Activated gamma-delta T cell treated with Interleukin-2 at 50 U/mL for 16 hours (primary cell): ENCODE data around the gene SDR42E1.

Experiments
- DNase-seq: peaks from one replicate; pipeline ENCODE4 v3.0.0-alpha.2; 2020

SDR42E1 gene, protein sequence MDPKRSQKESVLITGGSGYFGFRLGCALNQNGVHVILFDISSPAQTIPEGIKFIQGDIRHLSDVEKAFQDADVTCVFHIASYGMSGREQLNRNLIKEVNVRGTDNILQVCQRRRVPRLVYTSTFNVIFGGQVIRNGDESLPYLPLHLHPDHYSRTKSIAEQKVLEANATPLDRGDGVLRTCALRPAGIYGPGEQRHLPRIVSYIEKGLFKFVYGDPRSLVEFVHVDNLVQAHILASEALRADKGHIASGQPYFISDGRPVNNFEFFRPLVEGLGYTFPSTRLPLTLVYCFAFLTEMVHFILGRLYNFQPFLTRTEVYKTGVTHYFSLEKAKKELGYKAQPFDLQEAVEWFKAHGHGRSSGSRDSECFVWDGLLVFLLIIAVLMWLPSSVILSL

DNA sequence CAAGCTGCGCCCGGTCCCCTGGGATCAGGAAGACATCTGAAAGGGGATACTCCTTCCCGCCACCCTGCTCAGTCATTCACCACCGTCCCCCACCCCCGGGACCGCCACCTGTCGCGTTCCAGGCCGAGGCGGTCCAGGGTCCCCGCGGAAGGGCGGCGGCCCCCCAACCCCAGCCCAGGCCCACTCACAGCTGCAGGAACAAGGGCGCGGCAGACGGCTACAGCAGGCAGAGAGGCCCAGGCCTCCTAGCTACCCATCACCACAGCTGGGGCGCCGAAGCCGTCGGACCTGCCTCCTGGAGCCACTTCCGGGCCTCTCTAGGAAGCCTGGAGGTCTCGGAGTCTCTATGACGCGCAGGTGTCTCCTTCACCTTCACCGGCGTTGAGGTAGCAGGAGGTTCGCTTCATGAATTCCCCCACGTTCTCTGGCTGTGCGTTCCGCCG is at the start of gene SDR42E1:
Gene SDR42E1, minus strand, starts transcription at position 272 of the 443 bp plus-strand sequence. CDS start 10,612 bp downstream, outside the sequence.
- DNase-seq: peak; percentile 64

DNA sequence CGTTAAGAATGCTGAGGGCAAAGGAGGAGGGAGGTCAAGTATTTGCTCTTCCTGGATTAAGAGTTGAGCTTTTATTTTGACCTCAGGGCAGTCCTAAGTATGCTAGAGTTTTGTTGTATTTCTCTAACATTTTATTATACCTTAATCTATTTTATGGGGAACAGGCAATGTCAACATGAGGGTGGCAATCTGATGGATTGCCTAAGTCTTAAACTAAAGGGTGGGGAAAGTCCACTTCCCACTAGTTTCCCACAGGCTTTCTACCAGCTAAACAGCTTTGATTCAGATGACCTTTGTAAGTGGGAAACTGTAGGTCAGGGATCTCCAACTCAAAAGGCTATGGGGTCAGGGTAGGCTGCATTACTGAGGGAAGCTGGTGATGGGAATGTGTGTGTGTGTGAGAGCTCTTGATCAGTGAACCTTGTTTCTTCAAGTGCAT is 48.7 kb upstream of the SDR42E1 start:
- no peak for DNase-seq

DNA sequence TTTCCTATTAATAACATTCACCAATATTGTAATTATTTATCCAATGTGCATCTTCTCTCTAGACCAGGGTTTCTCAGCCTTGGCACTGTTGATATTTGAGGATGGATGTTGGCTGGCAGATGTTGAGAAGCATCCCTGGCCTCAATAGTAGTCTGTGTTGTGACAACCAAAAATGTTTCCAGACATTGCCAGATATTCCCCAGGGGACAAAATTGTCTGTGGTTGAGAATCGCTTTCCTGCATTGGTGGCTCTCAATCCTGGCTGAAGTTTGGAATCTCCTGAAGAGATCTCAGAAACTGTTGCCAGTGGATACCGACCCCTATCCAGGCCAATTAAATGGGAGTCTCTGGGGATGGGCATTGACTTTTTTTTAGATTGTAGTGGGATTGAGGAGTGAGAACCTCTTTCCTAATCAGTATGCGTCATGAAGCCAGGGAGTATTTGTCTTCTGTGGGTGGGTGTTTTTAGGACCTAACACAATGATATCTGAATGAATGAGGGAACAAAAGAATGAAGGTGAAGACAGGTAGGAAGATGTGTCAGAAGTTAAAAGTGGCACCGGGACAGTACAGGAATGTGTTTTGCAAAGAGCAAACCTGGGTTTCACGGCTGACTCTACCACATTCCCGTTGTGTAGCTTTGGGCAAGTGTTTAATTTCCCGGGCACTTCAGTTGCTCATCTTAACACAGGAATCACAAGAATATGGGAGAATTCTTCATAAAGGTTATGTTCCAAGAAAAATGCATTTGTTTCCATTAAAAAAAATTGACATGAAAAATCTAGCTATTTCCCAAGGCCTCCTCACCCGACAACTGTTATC is 48.1 kb upstream of the SDR42E1 start:
- DNase-seq: no peak

DNA sequence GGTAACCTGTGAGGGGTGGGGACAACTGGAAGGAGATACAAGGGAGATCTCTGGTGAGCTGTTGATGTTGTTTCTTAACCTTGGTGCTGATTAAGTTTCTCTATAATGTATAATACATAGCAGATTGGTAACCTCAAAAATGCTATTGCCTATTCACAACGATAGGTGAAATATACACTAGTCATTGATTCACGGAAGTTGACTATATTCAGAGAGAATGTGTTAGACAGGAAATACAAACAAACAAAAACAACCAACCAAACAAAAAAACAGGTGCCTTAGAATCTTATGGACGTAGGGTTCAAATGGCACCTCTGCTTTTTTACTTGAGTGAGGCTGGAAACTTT is 45.3 kb upstream of the SDR42E1 start:
- DNase-seq: no peak

DNA sequence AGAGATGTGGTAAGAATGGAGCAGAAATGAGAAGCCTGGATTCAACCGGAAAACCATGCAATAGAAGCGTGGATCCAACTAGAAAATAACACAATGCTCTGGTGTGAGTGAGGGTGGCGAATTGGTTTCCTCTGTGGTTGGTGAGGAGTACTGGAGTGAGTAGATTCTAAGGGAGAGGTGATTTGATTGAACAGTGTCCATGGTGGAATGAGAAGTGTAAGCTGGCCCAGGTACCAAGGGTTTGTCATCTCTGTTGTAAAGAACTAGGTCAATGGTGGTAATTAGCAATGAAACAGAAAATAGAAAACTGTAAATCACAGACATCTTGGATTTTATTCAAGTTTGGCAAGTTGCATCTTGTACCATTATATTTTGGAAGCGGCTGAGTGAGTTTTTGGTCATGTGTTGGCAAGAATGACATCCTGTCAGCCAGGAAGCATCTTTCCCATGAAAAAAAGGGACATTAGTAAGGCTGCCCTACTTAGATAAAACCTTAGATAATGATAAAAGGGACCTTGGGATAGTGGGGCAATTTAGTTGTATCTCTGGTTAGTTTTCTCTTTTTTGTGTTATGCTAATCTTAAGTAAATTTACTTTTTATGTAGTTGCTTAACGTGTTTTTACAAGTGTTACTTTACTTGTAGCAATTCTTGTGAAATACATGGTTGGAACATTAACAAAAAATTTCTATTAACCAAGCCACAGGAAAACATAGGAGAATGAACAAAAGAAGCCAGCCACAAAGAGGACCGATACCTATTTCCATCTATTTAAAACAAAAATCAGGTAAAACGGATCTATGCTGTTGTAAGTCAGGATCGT is 44.7 kb upstream of the SDR42E1 start:
- no peak for DNase-seq

DNA sequence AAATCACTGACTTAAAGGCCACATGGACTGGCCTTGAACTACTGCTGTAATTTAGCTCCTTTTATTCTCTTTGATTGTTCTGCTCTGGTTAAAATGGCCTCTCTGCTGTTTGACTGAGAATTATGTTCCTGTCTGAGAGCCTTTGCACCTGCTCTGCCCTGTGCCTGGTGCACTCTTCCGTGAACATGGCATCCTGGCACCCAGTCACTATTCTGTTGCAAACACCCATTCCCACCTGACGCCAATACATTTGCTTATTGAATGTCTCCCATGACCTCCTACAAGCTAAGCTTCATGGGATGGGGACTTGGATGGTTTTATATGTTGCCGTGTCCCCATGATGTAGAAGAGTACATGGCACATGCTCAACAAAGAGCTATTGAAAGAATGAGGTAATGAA is 43.8 kb upstream of the SDR42E1 start:
- DNase-seq: no peak

DNA sequence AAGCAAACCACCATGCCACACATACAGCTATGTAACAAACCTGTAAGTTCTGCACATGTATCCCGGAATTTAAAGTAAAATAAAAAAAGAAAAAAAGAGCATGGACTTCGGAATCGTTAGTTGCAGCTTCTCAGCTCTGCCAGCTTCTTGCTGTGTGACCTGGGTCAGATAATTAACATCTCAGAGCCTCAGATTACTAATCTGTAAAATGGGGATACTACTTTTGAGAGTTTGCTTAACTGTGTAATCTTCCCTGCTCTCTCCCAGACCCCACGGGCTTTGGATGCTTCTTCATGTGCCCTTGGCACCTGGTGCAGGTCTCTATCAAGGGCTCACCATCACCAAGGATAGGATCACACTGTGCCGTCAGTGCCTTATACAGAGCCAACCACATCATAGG is 40.4 kb upstream of the SDR42E1 start:
- DNase-seq: no peak

DNA sequence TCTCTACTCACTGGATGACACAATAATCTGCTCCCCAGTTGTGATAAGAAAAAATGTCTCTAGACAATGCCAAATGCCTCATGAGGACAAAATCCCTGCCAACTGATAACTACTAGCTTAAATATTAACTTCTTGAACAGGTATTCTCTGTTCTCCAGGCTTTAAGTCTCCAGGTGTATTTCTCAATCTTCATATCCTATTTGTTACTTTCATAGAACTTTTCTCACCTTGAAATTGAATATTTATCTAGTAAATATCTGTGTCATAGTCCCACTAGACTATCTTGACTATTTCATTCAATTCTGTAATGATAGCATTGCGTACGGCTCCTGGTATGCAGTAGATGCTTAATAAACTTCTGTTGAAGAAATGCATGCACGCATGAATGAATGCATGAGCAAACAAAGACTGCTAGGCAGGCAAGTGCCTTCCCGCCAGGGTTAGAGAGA is 39.7 kb upstream of the SDR42E1 start:
- DNase-seq: no peak

DNA sequence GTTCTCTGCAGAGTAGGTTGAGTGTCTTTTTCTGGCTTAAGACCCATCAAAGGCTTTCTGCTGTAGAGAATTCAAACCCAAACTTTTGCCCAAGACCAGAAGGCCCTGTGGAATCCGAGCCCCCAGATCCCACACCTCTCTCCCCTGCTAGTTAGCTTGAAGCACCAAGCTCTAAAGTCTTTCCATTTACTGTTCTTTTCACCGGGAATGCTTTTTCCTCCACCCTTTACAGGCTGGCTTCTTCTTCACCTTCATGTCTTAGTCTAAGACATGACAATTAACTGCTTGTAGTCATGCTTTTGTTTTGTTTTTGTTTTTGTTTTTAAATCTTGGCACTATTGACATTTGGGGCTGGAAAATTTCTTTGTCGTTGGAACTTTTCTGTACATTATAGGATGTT is 39.2 kb upstream of the SDR42E1 start:
- no peak for DNase-seq

DNA sequence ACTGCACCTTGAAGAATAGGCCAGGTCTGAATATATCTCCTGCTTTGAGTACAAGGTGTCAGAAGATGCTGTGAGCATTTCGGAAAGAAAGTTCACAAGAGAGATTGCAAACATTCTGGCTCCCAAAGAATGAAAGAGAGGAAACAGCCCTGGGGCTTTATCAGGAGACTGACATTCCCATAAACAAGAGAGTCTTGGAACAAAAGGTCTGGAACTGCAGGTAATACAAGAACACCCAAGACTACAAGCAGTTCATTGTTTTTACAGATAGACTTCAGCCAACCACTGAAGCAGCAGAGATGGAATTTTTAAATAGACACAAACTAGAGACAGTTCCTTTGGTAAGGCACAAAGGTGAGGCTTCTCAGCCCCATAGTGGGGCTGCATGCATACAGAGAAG is 38.2 kb upstream of the SDR42E1 start:
- DNase-seq: no peak

DNA sequence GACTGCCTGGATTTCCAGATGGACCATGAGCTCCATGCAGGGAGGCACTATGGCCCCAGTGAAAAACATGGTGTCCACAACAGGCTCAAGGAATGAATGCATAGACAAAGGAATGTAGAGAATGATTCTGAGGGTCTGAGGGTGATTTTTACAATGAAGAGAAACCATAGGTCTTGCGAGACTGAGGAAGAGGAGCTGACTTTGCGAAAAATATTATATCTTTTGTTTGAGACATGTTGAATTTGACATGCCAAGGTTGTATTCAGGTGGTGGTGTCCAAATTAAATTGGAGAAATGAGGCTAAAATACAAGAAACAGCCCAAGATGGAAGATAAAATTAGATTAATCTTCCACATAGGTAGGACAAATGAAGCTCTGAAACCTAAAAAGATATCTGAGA is 36.5 kb upstream of the SDR42E1 start:
- DNase-seq: no peak

DNA sequence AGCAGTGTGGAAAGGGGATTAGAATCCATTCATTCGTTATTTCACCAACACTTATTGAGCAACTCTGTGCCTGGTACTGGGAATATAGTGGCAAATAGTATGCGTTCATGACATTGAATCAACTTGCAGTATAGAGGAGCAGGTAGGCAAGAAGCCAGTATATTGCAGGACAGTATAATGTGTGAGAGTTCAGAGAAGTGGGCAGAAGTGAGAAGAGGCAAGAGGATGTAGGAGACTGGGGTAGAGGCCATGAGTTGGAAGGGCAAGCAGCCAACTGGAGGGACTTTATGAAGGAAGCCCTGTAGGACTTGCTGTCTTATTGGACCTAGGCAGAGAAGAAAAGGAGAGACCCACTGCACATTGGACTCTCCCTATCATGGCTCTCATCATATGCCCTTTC is 36.1 kb upstream of the SDR42E1 start:
- no peak for DNase-seq

DNA sequence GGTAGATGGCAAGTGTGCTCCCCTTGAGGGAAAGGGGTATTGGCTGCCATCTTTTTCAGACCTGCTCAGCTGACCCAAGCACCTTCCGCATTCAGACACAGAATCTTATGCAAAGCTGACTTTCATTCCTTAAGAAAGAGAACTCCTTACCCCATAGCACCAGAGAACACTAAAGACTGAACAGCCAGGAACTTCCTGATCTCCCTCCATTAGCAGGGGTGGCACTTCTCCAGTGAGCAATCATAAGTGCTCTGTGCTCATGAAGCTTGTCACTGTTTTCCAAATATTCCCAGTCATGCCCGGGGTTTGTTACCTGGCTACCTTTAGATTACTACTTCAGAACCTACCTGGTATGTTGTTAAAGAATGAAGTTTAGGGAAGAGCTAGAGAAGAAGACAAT is 35.7 kb upstream of the SDR42E1 start:
- DNase-seq: no peak

DNA sequence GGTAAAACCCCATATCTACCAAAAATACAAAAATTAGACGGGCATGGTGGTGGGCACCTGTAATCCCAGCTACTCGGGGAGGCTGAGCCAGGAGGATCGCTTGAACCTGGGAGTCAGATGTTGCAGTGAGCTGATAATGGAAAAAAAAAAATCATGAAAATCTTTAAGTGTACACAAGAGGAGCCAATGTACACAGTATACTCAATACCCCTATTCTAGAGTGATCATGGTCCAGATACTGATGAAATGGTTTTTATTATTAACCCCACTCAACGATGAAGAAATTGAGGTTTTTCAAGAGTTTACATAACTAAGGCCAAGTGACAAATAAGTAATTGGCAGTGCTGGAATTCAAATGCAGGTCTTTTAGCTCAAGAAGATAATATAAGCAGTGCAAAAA is 35.3 kb upstream of the SDR42E1 start:
- DNase-seq: no peak

DNA sequence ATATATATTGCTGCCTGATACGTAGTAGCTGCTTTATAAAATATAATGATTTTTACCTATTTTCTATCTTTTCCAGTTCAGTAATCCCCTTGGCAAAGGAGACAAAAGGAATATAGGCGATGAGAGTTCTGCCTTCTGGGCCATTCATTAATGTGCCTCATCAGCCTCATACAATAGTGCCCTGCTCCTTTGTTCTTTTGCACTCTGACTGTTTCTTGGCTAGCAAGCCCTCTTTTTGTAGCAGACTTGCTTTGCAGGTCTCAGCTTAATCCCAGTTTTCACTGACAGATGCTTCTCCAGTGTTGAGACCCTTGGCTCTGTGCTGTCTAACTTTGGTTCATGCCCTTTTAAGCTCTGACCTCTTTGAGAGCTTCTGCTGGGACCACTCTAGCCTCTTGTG is 34.2 kb upstream of the SDR42E1 start:
- no peak for DNase-seq

DNA sequence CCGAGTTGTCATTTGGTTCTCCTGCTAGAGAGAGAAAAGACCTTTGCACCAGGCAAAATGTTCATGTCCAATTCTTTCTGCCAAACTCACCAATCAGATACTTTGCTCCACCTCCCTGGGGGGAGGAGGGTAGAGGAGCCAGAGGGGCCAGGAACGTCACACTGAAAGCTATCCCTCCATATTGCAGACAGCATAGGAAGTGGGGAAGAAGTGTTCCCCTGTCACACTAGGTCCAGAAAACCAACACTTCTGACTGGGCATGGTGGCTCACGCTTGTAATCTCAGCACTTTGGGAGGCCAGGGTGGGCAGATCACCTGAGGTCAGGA is 33.3 kb upstream of the SDR42E1 start:
- no peak for DNase-seq

DNA sequence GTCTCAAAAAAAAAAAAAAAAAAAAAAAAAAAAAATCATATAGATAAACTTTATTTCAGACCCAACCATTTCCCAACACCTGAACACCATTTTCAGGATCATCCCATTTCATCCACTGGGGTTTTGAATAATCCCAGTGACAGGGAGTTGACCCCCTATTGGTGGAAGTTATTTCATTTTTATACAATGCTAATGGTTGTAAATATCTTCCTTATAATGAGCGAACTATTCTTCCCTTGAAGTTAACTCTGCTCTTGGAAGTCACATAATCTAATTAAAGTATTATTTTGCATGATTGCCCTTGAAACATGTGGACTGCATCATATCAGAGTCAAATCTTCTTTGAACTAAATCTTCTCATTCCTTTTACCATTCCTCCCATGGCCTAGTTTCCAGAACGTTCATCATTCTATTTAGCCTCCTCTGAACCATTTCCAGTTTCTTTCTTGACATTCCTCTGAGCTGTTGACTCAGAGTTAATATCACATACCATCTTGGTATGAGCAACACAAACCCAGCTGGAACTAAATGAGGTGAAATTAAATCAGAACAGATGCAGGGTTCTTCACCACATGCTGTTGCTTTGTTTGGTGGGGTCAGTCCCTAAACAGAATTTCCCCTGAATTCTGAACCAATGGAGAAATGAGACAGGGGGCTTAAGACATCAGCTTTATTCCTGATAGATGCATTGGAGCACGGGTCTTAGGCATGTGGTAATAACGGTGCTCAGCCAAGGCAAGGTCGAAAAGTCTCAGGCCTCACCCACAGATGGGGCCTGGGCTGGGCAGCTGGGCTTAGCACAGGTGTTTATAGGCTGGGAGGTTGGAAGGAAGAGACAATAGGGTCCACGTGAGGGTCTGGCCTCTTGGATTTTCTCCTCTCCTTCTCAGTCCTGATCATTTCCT is 32.7 kb upstream of the SDR42E1 start:
- no peak for DNase-seq

DNA sequence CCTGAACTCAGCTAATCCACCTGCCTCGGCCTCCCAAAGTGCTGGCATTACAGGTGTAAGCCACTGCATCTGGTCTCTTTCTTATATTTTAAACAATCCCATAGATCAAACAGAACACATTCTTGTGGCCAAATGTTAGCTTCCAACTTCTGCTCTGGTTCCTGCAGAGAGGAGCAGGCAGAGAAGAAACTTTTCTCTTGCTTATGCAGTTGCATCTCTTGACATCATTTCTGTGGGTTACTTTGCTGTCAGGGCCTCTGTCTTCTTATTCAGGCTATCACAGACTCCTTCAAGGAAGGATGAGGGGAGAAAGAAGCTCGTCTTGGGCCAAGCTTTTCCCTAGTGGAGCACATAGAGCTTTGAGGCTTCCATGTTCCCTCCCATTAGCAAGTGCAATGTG is 31.6 kb upstream of the SDR42E1 start:
- DNase-seq: no peak

DNA sequence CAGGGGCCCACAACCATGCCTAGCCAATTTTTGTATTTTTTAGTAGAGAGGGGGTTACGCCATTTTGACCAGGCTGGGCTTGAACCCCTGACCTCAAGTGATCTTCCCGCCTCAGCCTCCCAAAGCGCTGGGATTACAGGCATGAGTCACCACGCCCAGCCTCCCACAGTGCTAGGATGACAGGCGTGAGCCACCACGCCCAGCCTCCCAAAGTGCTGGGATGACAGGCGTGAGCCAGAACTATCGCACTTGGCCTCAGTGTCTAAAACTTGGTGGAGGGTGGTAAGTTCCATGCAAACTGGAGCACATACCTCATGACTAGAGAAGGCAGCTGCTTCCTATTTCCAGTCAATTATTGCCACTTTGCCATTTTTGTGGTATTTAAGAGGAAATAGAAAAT is 30.9 kb upstream of the SDR42E1 start:
- no peak for DNase-seq

DNA sequence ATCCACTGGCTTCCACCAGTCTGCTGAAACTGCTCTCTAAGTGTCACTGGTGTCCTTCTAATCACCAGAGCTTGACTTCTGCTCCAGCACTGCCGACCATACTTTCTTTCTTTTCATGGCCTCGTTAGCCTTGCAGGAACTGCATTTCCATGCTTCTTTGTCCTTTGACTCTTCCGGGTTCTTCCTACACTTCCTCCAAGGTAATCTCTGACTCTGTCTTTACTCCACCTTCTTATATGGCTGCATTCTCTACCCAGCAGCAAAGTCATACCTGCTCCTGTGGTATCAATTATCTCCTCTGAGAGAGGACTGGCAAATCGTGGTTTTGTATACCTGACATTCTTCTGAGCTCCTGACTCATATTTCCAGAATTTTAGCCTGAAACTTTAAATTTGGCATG is 30.3 kb upstream of the SDR42E1 start:
- no peak for DNase-seq

DNA sequence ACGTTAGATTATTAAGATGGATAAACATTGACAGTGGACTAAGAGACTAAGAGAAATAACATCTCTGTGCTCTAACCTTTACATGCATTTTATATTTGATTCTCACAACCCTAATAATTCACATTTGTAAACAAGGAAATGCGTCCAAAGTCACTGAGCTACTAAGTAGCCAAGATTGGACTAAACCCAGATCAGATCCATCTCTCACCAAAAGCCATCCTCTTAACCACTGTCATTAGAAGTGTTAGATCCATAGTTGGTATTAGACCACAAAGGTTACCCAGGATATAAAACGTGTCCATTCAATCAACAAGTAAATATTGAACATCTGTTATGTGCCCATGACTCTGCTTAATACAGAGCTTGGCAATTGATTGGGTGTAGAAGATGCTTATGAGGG is 29.0 kb upstream of the SDR42E1 start:
- no peak for DNase-seq

DNA sequence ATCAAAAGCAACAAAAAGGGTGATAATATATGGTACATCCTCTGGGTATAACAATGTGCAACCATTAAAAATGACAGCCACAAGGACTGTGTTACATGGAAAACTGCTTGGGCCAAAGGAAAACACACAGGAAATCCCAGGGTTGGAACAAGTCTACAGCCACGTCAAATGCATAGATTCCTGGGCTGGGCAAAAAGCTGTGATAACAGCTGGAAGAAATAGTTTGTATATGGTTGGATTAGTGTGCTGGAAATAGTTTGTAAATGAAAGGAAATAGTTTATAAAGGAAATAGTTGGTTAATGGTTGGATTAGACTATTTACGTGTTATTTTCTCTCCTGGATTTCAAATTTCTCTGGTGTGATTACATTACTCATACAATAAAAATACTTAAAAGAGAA is 26.4 kb upstream of the SDR42E1 start:
- DNase-seq: no peak
